NCI-H1105 treated with DMSO at 0.1 percent for 48 hours (cell line): ENCODE data around the gene MAP4K3.

Experiments used
- DNase-seq: peaks from one replicate; lab custom pipeline; 2025; lab: John Stamatoyannopoulos, UW

MAP4K3 gene

DNA sequence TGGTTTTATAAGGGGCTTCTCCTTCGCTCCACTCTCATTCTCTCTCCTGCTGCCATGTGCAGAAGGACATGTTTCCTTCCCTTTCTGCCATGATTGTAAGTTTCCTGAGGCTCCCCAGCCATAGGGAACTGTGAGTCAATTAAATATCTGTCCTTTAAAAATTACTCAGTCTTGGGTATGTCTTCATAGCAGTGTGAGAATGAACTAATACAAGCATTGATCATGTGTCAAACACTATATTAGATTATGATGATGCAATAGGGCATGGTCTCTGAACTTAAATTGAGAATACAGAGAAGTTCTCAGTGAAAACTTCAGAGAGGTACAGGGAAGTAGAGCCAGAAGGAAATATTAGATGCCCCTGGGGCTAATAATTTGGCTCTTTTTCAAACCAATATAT, 5.9 kb upstream of the MAP4K3 start:
- no peak for DNase-seq

DNA sequence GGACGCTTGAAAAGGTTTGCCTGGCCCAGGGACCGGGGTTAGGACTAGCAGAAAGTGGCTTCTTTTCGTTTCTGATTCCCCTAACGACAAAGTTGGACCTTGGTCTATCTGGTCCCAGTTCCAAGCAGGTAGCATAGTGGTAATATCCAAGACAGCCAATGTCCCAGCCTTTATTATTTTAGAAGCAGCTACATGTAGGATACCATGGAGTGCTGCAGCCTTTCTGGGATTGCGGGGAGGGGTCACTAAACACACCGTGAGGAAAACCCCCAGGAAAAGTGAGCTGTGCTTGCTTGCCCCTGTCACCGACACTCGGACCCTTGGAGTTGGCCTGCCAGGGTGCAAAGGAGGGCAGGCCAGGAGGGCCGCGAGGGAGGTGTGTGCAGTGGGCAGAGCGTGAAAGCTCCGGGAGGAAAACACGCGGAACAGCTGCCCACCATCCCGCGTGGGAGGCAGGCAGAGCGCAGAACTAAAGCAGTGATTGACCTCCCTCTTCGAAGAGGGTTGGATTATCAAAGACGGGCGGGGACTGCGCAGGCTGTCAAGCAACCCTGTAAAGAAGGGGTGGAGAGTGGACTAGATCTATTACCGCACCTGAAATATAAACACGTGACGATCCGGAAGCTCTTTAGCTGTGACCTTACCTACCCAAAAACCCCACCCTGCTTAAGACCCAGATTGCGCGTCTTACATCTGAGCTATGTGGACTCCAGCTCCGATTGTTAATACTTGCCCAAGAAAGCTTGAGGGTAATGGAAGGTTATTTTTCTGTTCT, 624 bp upstream of the MAP4K3 start:
- DNase-seq: peak; percentile 8

DNA sequence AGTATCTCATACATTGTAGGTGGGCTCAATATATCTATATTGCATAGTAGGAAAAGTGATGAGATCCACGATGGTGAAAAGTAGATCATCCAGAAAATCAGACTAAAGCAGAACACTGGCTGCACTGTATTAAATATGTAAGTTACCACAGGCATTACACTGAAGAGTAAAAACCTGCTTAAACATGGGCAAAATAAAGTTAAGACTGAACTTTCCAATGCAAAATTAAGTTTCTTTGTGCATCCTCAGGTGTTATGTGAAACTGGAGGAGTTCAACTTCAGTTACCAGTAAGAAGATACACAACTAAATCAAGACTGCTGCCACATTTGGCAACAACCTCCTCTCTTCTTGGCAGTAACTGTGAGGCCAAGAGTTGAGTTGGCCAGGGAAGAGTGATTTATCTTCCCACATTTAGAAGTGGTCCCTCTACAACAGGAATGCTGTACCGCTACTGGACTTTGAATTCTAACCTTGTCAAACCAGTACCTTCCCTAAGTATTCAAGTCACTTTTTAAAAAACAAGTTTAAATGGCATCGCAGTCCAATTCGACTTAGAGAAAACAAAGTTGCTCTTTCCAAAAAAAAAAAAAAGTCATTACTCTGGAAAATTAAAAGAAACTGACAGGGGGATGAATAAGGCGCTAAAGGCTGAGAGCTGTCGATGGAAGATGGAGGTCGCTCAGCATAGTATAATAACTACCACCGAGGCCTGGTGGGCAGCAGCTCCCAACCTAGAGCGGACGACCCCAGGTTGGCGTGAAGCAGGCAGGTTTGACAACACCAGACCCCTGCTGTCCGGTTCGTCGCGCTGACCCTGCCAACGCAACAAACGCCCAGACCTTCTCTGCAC, 1.1 kb downstream of the MAP4K3 start:
- peak; percentile 31 for DNase-seq

DNA sequence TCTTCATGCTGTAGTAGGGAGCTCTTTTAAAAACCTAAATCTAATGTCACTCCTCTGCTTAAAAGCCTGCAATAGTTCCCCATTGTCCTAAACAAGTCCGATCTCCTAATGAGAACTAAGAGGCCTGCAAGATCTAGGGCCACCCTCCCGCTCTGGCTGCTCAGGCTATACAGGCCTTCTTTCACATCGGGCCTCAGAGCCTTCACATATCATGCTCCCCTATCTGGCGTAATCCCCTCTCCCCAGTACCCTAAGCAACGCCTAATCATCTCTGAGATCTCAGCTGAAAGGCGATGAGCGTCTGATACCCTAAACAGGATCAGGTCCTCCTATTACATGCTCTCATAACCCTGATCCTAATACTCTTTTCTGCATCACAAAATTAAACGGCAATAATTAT, 1.9 kb downstream of the MAP4K3 start:
- no peak for DNase-seq

DNA sequence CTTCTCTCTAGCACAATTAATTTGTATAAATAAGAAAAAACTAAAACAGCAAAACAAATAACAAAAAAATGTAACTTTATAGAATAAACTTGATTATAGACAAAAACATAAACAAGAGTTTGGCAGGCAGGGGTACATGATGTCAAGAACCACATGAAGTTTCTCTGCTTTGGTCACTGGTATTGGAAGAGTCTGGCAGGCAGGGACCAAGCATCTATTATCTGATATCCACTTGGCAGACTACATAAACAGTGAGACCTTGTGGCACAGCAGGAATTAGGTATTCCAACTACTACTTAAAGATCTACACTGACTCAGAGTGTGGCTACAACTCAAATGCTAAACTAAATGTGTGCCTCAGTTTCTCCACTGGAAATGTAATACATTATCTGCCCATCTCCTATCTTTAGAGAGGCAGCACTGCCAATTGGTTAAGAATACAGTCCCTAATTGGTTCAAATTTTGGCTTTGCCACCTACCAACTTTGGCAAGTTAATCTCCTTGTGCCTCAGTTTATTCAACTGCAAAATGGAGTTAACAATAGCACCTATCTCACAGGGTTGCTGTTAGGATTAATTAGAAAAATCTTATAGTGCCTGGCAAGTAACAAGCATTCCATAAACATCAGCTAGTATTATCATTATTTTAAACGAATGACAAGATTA, 2.7 kb downstream of the MAP4K3 start:
- no peak for DNase-seq

DNA sequence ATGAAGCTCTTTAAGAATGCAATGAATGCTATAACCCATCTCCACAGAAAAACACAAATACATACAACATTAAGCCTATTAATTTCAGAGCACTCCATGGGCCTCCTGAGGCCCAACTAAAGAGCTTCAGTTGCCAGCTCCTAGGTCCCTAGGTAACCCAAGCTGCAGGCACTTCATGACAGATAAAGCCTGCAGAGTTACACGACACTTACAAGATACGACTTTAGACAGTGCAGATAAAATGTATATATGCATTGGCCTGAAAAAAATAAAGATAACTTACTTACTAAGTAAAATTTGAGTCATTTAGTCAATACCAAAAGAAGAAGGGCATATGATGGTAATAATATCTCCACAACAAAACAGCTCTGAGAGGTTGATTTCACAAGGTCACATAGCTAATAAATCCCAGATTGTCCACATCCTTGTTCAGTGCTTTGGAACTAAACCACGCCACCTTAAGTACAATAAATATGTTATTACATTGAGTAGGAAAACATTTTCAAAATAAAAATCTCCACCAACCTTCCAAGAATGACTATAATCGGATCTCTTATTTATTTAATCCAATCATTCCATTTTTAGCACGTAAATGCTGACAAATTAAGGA, 3.4 kb downstream of the MAP4K3 start:
- DNase-seq: no peak

DNA sequence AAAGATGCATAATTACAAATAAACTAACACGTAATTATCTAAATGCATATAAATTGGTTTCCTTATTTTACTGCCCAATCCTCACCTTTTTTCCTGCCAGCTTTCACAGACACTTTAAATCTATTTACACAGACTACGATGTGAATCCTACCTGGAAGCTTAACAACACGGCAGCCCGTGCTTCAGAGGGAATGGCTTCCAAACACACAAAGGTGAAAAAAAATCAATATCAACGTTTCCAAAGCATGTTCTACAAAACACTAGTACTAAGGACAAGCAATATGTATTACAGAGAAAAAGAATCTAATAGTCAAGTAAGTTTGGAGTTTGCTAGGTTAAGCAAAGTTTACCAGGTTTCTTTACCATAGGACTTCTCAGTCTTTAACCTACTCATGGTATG, 4.4 kb downstream of the MAP4K3 start:
- DNase-seq: no peak

DNA sequence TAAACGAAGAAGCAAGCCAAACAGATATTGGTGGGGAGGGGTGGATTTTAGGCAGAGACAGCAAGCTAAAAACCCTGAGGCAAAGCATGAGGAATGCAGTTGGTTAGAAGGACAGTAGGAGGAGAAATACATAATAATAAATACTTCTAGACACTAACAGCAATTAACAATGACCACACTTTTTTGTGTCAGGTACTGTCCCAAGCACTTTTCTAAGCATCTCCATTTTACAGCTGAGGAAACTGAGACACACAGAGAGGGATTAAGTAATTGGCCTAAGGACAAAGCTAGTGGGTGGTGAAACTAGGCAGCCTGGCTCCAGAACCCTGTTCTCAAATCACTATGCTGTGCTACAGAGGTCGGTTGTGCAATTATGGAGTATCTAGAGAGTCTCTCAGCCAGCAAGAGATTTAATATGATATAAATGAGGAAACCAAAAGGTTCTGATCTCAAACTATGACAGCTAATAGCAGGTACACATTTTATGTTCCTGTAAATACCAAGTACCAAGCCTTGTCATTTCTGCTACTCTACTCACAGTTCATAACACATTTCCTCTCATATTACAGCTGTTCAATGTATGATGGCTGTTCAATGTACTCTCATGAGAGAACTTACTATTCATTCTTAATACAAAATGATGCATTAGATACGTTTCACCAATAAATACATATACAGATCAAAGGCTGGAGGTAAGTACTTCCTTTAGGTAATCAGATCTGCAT, 5.3 kb downstream of the MAP4K3 start:
- peak; percentile 3 for DNase-seq

DNA sequence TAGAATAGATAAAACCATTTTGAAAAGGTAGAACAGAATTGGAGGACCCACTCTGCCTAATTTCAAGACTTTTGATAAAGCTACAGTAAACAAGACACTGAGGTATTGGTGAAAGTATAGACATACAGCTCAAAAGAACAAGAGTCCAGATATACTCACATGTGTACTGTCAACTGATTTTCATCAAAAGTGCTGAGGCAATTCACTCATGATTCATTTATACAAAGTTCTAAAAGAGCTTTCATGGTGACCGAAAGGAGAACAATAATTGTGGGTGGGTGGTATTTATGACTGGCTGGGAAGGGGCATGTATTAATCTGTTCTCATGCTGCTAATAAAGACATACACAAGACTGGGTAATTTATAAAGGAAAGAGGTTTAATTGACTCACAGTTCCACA, 7.3 kb downstream of the MAP4K3 start:
- no peak for DNase-seq

DNA sequence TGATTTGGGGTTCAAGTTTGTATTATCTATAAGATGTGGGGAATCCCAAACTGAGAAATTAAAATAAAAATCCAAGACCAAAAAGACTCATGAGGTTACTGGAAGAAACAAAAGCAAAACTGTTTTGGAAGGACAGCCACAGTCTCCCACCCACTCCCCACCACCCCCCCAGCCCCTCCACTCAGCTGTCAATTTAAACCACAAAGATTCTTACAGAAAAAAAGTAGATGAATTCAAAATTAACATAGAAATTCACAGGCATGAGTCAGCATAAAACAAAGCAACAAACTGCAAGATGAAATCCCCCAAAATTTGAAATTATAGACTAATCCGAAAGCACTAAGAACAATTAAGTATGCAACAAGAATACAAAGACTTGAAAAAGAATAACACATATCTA, 12.1 kb downstream of the MAP4K3 start:
- DNase-seq: no peak

DNA sequence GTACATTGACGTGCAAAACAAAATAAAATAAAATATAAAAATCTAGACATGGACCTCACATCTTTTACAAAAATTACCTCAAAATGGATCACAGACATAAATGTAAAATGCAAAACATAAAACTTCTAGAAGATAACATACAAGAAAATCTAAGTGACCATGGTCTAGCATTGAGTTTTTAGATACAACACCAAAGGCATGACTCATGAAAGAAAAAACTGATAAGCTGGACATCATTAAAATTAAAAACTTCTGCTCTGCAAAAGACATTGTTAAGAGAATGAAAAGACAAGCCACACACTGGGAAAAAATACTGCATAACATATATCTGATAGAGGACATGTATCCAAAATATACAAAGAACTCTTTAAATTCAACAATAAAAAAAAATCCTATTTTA, 14.4 kb downstream of the MAP4K3 start:
- DNase-seq: no peak

DNA sequence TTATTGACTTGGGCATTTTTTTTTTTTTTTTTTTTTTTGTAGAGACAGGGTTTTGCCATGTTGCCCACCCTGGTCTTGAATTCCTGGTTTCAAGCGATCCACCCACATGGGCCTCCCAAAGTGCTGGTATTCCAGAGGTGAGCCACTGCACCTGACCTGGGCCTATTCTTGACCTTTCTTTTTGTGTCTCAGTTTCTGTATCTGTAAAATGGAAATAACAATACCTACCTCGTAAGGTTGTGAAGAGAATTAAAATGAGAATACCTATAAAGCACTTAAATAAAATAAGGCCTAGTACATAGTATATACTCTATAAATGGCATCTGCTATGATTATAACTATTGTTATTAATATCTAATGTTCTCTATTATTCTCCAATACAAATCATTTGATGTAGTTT, 15.7 kb downstream of the MAP4K3 start:
- DNase-seq: no peak

DNA sequence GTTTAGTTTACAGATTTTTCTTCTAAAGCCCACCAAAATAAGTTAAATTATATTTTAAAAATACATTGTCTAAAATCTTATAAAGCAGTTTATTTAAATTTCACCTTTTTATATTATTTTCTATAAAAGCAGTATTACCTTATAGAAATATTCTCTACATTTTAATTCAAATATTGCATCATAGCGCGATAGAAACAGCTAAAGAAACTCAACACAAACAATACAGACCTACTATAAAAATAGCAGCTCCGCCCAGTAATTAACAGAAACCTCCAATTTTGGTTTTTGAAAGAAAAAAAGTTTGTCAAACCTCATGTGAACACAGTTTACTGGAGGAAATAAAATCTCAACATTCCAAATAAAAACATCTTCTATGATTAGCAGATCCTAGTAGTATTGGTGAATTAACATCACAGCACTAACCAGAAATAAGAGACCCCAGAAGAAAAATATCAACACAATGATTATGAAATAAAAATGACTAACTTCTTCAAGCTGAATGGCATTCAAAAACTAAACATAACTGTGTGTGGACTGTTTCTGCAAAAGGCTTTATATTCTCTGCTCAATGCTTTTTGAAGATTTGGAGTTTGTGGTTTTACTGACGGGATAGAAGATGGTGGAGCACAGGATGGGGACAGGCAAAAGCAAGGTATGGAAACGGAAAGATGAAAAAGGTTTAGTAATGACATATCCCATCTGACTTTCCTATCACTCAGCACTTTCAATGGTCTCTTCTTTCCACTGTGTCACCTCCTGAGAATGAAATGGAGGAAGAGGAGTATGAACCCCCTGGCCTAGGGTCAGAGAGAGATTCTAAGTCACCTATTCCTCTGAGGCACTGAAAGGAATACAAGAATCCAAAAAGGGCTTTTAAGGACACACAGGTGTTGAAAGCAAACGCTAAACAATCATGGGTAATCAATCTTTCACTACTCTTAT, 17.5 kb downstream of the MAP4K3 start:
- no peak for DNase-seq

DNA sequence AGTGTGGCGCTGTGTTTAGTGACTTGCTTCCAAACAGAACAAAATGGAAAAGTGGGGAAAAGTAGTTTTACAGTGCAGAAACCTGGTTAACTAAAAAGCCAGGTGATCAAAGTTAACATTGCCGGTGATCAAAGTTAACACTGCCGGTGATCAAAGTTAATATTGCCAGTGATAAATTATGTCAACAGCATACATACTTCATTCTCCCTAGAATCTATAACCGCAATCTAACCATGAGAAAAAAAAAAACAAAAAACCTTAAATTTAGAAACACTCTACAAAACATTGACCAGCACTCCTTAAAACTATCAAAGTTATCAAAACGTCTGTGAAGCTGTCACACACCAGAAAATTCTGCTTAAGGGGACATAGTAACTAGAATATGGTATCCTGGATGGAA, 18.6 kb downstream of the MAP4K3 start:
- DNase-seq: no peak

DNA sequence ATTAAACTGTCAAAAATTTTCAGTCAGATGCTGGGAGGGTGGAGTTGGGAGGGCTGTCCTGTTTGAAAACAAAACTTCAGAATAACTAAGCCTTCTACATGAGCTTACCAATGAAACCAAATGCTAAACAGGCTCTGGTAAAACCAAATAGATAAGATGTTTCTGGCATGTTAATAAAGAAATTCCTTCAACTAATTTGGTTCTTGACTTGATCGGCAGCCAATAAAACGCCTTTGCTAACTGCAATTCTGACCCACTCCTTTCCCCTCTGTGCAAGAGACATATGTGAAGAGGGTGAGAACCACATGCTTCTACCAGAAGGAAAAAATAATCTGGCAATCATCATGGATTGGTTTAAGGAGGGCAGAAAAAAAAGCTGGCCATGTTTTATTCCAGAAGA, 20.9 kb downstream of the MAP4K3 start:
- DNase-seq: no peak

DNA sequence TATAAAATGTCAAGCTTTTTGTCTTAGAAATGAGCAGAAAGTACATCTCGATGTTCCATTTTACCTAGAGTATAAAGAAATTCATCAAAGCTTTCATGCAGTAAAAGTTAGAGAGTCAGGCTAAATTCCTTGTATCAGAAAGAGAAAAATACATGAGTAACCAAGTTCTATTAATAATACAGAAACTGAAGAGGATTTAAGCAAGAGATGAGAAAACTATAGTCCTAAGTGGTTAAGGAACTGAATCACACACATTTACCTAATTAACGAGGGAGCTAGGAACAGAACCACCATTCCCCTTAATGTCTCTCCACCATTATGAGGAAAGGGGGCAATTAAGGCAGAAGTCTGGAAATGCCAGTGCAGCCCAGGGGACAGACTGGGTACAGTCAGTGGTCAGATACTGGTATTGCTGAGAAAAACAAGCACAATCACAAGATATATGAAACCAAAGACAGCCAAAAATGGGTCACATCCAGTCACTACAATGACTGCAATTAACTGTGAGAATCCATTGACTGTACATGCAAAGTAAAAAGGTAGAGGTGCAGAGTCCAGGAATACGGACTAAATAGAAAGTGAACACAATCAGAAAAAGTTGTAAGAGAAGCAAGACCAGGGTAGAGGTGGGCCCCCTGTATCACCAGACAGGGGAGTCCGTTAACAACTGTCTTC, 23.9 kb downstream of the MAP4K3 start:
- DNase-seq: no peak

DNA sequence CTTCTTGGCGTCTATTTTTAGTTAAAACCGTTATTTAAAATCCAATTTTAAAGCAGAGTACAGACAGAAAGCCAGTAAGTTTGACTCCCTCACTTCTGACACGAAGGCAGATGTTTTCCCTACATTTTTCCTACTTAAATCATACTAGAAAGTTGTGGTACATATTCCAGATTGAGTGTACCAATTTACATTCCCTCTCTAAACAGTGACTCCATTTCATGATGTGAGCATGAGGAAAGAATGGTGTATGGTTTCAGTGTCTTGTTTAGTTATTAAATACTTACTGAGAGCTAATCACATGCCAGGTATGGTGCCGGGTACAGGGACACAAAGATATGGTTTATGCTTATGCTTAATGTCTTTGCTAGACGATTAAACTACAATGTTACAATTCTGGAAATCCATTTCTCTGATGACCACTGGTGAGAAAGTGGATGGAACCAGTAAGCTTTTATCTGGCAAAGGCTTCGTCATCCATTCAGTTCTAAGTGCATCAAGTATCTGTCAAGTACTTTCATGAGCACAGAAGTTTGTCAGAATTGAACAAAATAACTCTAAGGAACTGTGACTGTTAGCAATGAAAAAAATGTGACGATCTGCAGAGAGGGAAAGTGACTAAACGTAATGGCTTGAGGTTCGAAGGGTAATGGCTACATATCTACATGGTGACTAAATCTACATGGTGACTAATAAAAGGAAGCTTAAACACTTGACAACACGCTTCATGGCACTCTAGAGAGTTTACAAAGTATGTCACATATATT, 25.7 kb downstream of the MAP4K3 start:
- DNase-seq: no peak

DNA sequence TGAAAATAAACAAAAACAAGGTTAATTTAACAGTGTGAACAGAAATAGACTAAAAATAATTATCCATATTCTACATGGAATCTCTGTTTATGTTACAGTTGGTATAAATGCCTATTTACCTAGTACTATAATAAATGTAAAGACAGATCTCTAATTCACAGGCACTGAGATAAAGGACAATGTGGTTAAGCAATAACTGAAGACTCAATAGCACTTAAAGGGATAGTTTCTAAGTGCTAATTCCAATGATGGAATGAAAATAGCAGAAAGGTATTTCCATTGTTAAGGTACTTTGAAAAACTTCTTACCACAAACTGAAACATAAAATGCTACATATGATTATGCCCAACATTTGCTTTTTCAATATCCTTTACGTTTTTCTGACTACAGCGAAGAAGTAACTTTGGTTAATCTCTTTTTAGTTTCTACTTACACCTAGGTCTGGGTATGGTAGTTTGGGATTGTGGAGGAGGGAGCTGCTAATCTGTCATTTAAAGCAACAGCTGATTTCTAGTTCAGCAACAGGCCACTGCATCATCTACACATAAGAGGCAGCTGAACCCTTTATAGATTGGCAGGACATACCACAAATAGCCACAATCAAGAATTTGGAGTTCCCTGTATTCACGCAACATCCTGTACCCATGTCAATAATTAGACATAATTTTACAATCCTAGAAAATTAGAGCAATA, 27.2 kb downstream of the MAP4K3 start:
- DNase-seq: no peak
